ENCODE data around the gene HSD17B11.
"Not testable (repeated sequence)": the region's sequence is repeated elsewhere in the genome, so short reads cannot be mapped to it uniquely, and the experiment has no call there.

The HSD17B11 gene

GRCh38 chr4:87405211-87405820 lies 14.3 kb upstream of the HSD17B11 start:
- no peaks in the 10 kb centered on the region for H3K9me2 ChIP-seq (ENCODE audit: low read depth, low read length)
- H3K27me3 ChIP-seq (ENCODE audit: insufficient read depth, low read length): no peaks in the 10 kb centered on the region
- H3K9me3 ChIP-seq (ENCODE audit: low read length): no peaks in the 10 kb centered on the region; the same call in 1 of the 2 replicates
- no peaks in the 10 kb centered on the region for H3K79me2 ChIP-seq (ENCODE audit: insufficient read depth, low read length)
- no peaks in the 10 kb centered on the region for H3K36me3 ChIP-seq (ENCODE audit: insufficient read depth, low read length)
- H4K20me1 ChIP-seq (ENCODE audit: insufficient read depth, low read length): no peaks in the 10 kb centered on the region
- H3K9ac ChIP-seq (ENCODE audit: low read length): no peak overlapping the region
- no peak overlapping the region for H2AFZ ChIP-seq (ENCODE audit: low read length)
- H3K4me1 ChIP-seq (ENCODE audit: insufficient read depth, low read length, severe bottlenecking): peaks cover 11% of the 10 kb centered on the region
- no peak overlapping the region for H3K4me2 ChIP-seq (ENCODE audit: low read length)
- H3K4me3 ChIP-seq (ENCODE audit: low read depth, low read length, poor library complexity, severe bottlenecking): no peak overlapping the region
- no peak for TF ChIP-seq EZH2 (IDR thresholded peaks at IDR 0.05; ENCODE audit: borderline replicate concordance, low read length)
- TF ChIP-seq CTCF (IDR thresholded peaks at IDR 0.05; ENCODE audit: low read length): no peak
- no peaks in the 10 kb centered on the region for H3F3A ChIP-seq (ENCODE audit: insufficient read depth, low read length)
- H3K27ac ChIP-seq (ENCODE audit: low read depth, low read length, poor library complexity, severe bottlenecking): no peak overlapping the region

GRCh38 chr4:87403732-87404131 lies 12.7 kb upstream of the HSD17B11 start:
- H3K4me2 ChIP-seq (ENCODE audit: low read length); H3K9ac ChIP-seq (ENCODE audit: low read length); H4K20me1 ChIP-seq (ENCODE audit: insufficient read depth, low read length); H3K27ac ChIP-seq (ENCODE audit: low read depth, low read length, poor library complexity, severe bottlenecking); H2AFZ ChIP-seq (ENCODE audit: low read length); H3K79me2 ChIP-seq (ENCODE audit: insufficient read depth, low read length); H3K9me2 ChIP-seq (ENCODE audit: low read depth, low read length); H3K36me3 ChIP-seq (ENCODE audit: insufficient read depth, low read length); H3K27me3 ChIP-seq (ENCODE audit: insufficient read depth, low read length); H3K9me3 ChIP-seq (ENCODE audit: low read length); H3F3A ChIP-seq (ENCODE audit: insufficient read depth, low read length); H3K4me3 ChIP-seq (ENCODE audit: low read depth, low read length, poor library complexity, severe bottlenecking): not testable (repeated sequence)
- peaks cover 11% of the 10 kb centered on the region for H3K4me1 ChIP-seq (ENCODE audit: insufficient read depth, low read length, severe bottlenecking)

GRCh38 chr4:87399954-87400353 lies 9.0 kb upstream of the HSD17B11 start:
- no peak overlapping the region for H2AFZ ChIP-seq (ENCODE audit: low read length)
- H3K4me2 ChIP-seq (ENCODE audit: low read length): no peak overlapping the region
- no peaks in the 10 kb centered on the region for H3K9me2 ChIP-seq (ENCODE audit: low read depth, low read length)
- no peak overlapping the region for H3K27ac ChIP-seq (ENCODE audit: low read depth, low read length, poor library complexity, severe bottlenecking)
- no peaks in the 10 kb centered on the region for H3F3A ChIP-seq (ENCODE audit: insufficient read depth, low read length)
- no peak overlapping the region for H3K4me3 ChIP-seq (ENCODE audit: low read depth, low read length, poor library complexity, severe bottlenecking)
- no peaks in the 10 kb centered on the region for H3K36me3 ChIP-seq (ENCODE audit: insufficient read depth, low read length)
- H3K9me3 ChIP-seq (ENCODE audit: low read length): peaks cover 3% of the 10 kb centered on the region; the same call in 1 of the 2 replicates
- no peak overlapping the region for H3K9ac ChIP-seq (ENCODE audit: low read length)
- no peaks in the 10 kb centered on the region for H3K27me3 ChIP-seq (ENCODE audit: insufficient read depth, low read length)
- TF ChIP-seq EZH2 (IDR thresholded peaks at IDR 0.05; ENCODE audit: borderline replicate concordance, low read length): no peak
- no peak for TF ChIP-seq CTCF (IDR thresholded peaks at IDR 0.05; ENCODE audit: low read length)
- H3K4me1 ChIP-seq (ENCODE audit: insufficient read depth, low read length, severe bottlenecking): no peaks in the 10 kb centered on the region
- no peaks in the 10 kb centered on the region for H3K79me2 ChIP-seq (ENCODE audit: insufficient read depth, low read length)
- H4K20me1 ChIP-seq (ENCODE audit: insufficient read depth, low read length): no peaks in the 10 kb centered on the region

- Histone ChIP-seq H3K9me3 (ENCODE audit: low read length) (peaks cover 3% of the 10 kb centered on the region; the same call in 1 of the 2 replicates), H3K4me3 (ENCODE audit: low read depth, low read length, poor library complexity, severe bottlenecking) (no peak overlapping the region)
- TF ChIP-seq CTCF (IDR thresholded peaks at IDR 0.05; ENCODE audit: low read length) (no peak), EZH2 (IDR thresholded peaks at IDR 0.05; ENCODE audit: borderline replicate concordance, low read length) (no peak)
These were observed 8.2 kb upstream of the HSD17B11 start for GRCh38 chr4:87399148-87399547.

GRCh38 chr4:87395851-87396250 lies 4.9 kb upstream of the HSD17B11 start:
- not testable (repeated sequence) for H4K20me1 ChIP-seq (ENCODE audit: insufficient read depth, low read length); H2AFZ ChIP-seq (ENCODE audit: low read length); H3K9me2 ChIP-seq (ENCODE audit: low read depth, low read length); H3K9me3 ChIP-seq (ENCODE audit: low read length); H3K27ac ChIP-seq (ENCODE audit: low read depth, low read length, poor library complexity, severe bottlenecking); H3F3A ChIP-seq (ENCODE audit: insufficient read depth, low read length); H3K36me3 ChIP-seq (ENCODE audit: insufficient read depth, low read length); H3K4me2 ChIP-seq (ENCODE audit: low read length); H3K9ac ChIP-seq (ENCODE audit: low read length); H3K4me3 ChIP-seq (ENCODE audit: low read depth, low read length, poor library complexity, severe bottlenecking); H3K79me2 ChIP-seq (ENCODE audit: insufficient read depth, low read length); H3K4me1 ChIP-seq (ENCODE audit: insufficient read depth, low read length, severe bottlenecking); H3K27me3 ChIP-seq (ENCODE audit: insufficient read depth, low read length)

More at GRCh38 chr4:87399148-87399547, 8.2 kb upstream of the HSD17B11 start:
- Histone ChIP-seq H3K79me2 (ENCODE audit: insufficient read depth, low read length) (no peaks in the 10 kb centered on the region), H3F3A (ENCODE audit: insufficient read depth, low read length) (no peaks in the 10 kb centered on the region), H3K9me2 (ENCODE audit: low read depth, low read length) (no peaks in the 10 kb centered on the region), H3K27me3 (ENCODE audit: insufficient read depth, low read length) (no peaks in the 10 kb centered on the region), H3K4me1 (ENCODE audit: insufficient read depth, low read length, severe bottlenecking) (no peaks in the 10 kb centered on the region), H2AFZ (ENCODE audit: low read length) (no peak overlapping the region), H3K9ac (ENCODE audit: low read length) (no peak overlapping the region), H3K27ac (ENCODE audit: low read depth, low read length, poor library complexity, severe bottlenecking) (no peak overlapping the region), H4K20me1 (ENCODE audit: insufficient read depth, low read length) (no peaks in the 10 kb centered on the region), H3K36me3 (ENCODE audit: insufficient read depth, low read length) (no peaks in the 10 kb centered on the region), H3K4me2 (ENCODE audit: low read length) (no peak overlapping the region)
